Measurements from ENCODE around the gene ZFYVE1. TPM values are rescaled to one million over a fixed set of nuclear protein-coding genes. Genes with fewer than 3 reads are reported as not detected.

ZFYVE1 gene
- total and polyA plus RNA-seq, 2 of the 13 experiments (the other 11 are each of a cell fraction or from before 2014, with no cell fraction given): 2.6 to 5.3 TPM

DNA sequence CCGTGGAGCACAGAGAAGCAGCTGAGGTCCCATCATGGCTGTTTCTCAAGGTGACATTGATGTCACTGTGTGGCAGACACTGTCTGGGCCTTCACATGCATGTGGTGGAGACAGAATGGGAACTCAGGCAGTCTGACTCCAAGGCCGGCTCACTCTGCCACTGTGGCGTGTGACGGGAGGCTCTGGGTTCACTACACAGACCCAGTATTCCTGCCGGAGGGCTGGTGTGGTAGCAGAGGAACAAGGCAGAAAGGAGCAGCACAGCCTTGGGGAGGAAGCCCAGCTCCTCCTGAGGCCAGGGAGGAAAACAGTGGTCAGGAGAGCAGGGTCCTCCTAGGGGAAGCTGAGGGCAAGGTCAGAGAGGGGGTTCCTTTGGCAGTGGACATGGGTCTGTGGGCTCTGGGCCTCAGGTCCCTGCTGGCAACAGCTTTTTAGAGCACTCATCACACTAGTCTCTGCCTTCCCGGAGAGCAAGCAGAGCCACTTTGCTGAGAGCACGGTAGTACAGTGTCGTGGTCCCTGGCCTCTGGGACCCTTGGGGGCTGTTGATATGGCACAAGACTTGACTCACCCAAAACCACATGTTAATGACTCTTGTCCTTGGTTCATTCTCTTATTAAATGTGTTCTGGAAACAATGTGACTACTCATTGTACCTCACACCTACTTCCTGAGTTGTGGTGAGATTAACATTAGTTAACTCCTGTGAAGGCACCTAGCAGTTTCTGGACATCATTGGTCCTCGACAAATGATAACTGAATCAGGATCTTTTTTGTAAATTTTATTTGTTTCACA, 79.3 kb downstream of the ZFYVE1 start:
- no peak overlapping the region for H3K4me3 ChIP-seq (replicated peaks in 1 of 3; ENCODE audit: insufficient read depth in 1 of 3, low read depth in 2 of 3, low read length in 3 of 3)
- DNase-seq (ENCODE audit: low spot score) (no peak), FAIRE-seq (no peak), ATAC-seq (no peak)
- H4K20me1 ChIP-seq (ENCODE audit: insufficient read depth, low read length): no peaks in the 10 kb centered on the region
- no peaks in the 10 kb centered on the region for H3K27me3 ChIP-seq (ENCODE audit: control insufficient read depth in 1 of 2, insufficient read depth in 2 of 2, low read length in 2 of 2)
- peaks cover 15 to 57% of the 10 kb centered on the region in 2 experiments; a peak in 4 of 5 replicates for H3K36me3 ChIP-seq (replicated peaks in 1 of 2; ENCODE audit: control insufficient read depth in 1 of 2, insufficient read depth in 2 of 2, low read length in 2 of 2)
- BruUV-seq (replicated peaks): no TSS peak
- H3K4me1 ChIP-seq (ENCODE audit: insufficient read depth, low read length): no peaks in the 10 kb centered on the region
- intact Hi-C loops (cut with micrococcal nuclease; ENCODE audit: unreplicated experiment): loop anchor here (1.0 kb wide), 1 partner anchor 430 kb away; no protein-coding TSS in a partner anchor
- TF ChIP-seq, protein P1, sequence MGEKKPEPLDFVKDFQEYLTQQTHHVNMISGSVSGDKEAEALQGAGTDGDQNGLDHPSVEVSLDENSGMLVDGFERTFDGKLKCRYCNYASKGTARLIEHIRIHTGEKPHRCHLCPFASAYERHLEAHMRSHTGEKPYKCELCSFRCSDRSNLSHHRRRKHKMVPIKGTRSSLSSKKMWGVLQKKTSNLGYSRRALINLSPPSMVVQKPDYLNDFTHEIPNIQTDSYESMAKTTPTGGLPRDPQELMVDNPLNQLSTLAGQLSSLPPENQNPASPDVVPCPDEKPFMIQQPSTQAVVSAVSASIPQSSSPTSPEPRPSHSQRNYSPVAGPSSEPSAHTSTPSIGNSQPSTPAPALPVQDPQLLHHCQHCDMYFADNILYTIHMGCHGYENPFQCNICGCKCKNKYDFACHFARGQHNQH (CRISPR knock-in tag; IDR thresholded peaks at IDR 0.05): no peak
- TF ChIP-seq, protein P2, sequence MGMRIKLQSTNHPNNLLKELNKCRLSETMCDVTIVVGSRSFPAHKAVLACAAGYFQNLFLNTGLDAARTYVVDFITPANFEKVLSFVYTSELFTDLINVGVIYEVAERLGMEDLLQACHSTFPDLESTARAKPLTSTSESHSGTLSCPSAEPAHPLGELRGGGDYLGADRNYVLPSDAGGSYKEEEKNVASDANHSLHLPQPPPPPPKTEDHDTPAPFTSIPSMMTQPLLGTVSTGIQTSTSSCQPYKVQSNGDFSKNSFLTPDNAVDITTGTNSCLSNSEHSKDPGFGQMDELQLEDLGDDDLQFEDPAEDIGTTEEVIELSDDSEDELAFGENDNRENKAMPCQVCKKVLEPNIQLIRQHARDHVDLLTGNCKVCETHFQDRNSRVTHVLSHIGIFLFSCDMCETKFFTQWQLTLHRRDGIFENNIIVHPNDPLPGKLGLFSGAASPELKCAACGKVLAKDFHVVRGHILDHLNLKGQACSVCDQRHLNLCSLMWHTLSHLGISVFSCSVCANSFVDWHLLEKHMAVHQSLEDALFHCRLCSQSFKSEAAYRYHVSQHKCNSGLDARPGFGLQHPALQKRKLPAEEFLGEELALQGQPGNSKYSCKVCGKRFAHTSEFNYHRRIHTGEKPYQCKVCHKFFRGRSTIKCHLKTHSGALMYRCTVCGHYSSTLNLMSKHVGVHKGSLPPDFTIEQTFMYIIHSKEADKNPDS (CRISPR knock-in tag; IDR thresholded peaks at IDR 0.05): no peak
- TF ChIP-seq, protein P3, sequence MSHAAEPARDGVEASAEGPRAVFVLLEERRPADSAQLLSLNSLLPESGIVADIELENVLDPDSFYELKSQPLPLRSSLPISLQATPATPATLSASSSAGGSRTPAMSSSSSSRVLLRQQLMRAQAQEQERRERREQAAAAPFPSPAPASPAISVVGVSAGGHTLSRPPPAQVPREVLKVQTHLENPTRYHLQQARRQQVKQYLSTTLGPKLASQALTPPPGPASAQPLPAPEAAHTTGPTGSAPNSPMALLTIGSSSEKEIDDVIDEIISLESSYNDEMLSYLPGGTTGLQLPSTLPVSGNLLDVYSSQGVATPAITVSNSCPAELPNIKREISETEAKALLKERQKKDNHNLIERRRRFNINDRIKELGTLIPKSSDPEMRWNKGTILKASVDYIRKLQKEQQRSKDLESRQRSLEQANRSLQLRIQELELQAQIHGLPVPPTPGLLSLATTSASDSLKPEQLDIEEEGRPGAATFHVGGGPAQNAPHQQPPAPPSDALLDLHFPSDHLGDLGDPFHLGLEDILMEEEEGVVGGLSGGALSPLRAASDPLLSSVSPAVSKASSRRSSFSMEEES (CRISPR knock-in tag; IDR thresholded peaks at IDR 0.05): no peak
- TF ChIP-seq ZNF563 (CRISPR knock-in tag; IDR thresholded peaks at IDR 0.05): no peak
- no peak for TF ChIP-seq MBD4 (IDR thresholded peaks at IDR 0.05; ENCODE audit: borderline replicate concordance, low read length)
- TF ChIP-seq, protein P4, sequence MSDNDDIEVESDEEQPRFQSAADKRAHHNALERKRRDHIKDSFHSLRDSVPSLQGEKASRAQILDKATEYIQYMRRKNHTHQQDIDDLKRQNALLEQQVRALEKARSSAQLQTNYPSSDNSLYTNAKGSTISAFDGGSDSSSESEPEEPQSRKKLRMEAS (IDR thresholded peaks at IDR 0.05): no peak
- TF ChIP-seq REL (CRISPR knock-in tag; conservative IDR thresholded peaks at IDR 0.05): no peak
- H3K4me2 ChIP-seq (ENCODE audit: low read depth, low read length): no peak overlapping the region
- no peak overlapping the region for H3K27ac ChIP-seq (ENCODE audit: extremely low read length, insufficient read depth, low read length)
- in situ Hi-C loops (cut with HindIII; ENCODE audit: extremely low pct_ligation_motif_present, low pct_unique_long_range_greater_than_20kb): loop anchor here (5.0 kb wide), 1 partner anchor 435 kb away; no protein-coding TSS in a partner anchor
- H2AFZ ChIP-seq (ENCODE audit: low read length): no peak overlapping the region
- ChIA-PET POLR2A (no interaction called here), CTCF (ENCODE audit: low intra/inter-chr PET ratio, low total read pairs) (interaction anchor here (1.2 to 1.6 kb wide), 2 partner anchors 431 to 434 kb away, joined by 6 to 11 read pairs; no protein-coding TSS in a partner anchor)
- H3K79me2 ChIP-seq (ENCODE audit: insufficient read depth, low read length): no peaks in the 10 kb centered on the region
- no peaks in the 10 kb centered on the region for H3K9me3 ChIP-seq (ENCODE audit: low read length)
- 94% methylated on average over 9 of the region's 9 CpGs for WGBS (ENCODE audit: low lambda C conversion rate)
- H3K9ac ChIP-seq (ENCODE audit: insufficient read depth, low read depth, low read length): no peak overlapping the region

Data from HepG2 (cell line).